ENCODE results near the gene UPF3B. TPM values are rescaled to one million over a fixed set of nuclear protein-coding genes. Genes with fewer than 3 reads are reported as not detected.

UPF3B gene
- total and polyA plus RNA-seq, 2 of the 4 experiments (the other 2 are of a cell fraction), result 0.54 to 6.0 TPM

GRCh38 chrX:119801253-119802221 is 51.2 kb downstream of the UPF3B start:
- Histone ChIP-seq H3K4me1 (ENCODE audit: control insufficient read depth, insufficient read depth, low read length) (no peaks in the 10 kb centered on the region), H3K4me2 (ENCODE audit: low read depth, low read length) (no peak overlapping the region), H3K23ac (ENCODE audit: low read depth, low read length) (no peak overlapping the region), H3K9me3 (ENCODE audit: control insufficient read depth, insufficient read depth, low read length) (no peaks in the 10 kb centered on the region), H2AK5ac (ENCODE audit: low read depth, low read length) (no peak overlapping the region), H2BK5ac (ENCODE audit: low read depth, low read length, poor library complexity, severe bottlenecking) (no peak overlapping the region), H3K18ac (ENCODE audit: low read depth, low read length) (no peak overlapping the region), H3K9ac (ENCODE audit: low read depth, low read length) (no peak overlapping the region), H3K4me3 (ENCODE audit: insufficient read depth, low read depth, low read length) (no peak overlapping the region), H4K91ac (ENCODE audit: insufficient read depth, low read depth, low read length) (no peak overlapping the region), H3K27me3 (ENCODE audit: control insufficient read depth, insufficient read depth, low read length) (no peaks in the 10 kb centered on the region), H2BK120ac (ENCODE audit: low read depth, low read length) (no peak overlapping the region), H2AFZ (replicated peaks; ENCODE audit: low read length, poor library complexity) (no peak overlapping the region), H3K9me1 (ENCODE audit: insufficient read depth, low read length) (no peaks in the 10 kb centered on the region), H4K20me1 (ENCODE audit: insufficient read depth, low read length) (no peaks in the 10 kb centered on the region), H3K56ac (ENCODE audit: extremely low read depth, insufficient read depth, low read length) (no peak overlapping the region), H4K5ac (ENCODE audit: low read depth, low read length) (no peak overlapping the region), H2BK20ac (ENCODE audit: low read depth, low read length) (no peak overlapping the region), H3K79me1 (ENCODE audit: low read depth in 1 of 2, low read length in 2 of 2) (no peaks in the 10 kb centered on the region), H3K36me3 (ENCODE audit: control insufficient read depth, insufficient read depth, low read length) (no peaks in the 10 kb centered on the region), H2AK9ac (replicated peaks; ENCODE audit: low read depth, low read length, poor library complexity) (no peak overlapping the region), H2BK15ac (ENCODE audit: low read depth, low read length) (no peak overlapping the region), H3K14ac (replicated peaks; ENCODE audit: low read depth, low read length) (no peak overlapping the region), H3K27ac (ENCODE audit: insufficient read depth, low read length) (no peak overlapping the region), H4K8ac (ENCODE audit: low read depth in 2 of 2, low read length in 2 of 2) (no peak overlapping the region), H3K4ac (ENCODE audit: low read depth, low read length) (no peak overlapping the region)
- dilution Hi-C loops (cut with HindIII; ENCODE audit: low sequenced_read_pairs, unreplicated experiment) (no loop called here), in situ Hi-C loops (cut with MboI; ENCODE audit: low sequenced_read_pairs) (no loop called here), intact Hi-C loops (cut with micrococcal nuclease) (no loop called here)
- BruUV-seq (replicated peaks), result no TSS peak
- no peak for TF ChIP-seq FOS (IDR thresholded peaks at IDR 0.05; ENCODE audit: low read depth, low read length)
- TF ChIP-seq, protein P1, sequence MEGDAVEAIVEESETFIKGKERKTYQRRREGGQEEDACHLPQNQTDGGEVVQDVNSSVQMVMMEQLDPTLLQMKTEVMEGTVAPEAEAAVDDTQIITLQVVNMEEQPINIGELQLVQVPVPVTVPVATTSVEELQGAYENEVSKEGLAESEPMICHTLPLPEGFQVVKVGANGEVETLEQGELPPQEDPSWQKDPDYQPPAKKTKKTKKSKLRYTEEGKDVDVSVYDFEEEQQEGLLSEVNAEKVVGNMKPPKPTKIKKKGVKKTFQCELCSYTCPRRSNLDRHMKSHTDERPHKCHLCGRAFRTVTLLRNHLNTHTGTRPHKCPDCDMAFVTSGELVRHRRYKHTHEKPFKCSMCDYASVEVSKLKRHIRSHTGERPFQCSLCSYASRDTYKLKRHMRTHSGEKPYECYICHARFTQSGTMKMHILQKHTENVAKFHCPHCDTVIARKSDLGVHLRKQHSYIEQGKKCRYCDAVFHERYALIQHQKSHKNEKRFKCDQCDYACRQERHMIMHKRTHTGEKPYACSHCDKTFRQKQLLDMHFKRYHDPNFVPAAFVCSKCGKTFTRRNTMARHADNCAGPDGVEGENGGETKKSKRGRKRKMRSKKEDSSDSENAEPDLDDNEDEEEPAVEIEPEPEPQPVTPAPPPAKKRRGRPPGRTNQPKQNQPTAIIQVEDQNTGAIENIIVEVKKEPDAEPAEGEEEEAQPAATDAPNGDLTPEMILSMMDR (conservative IDR thresholded peaks at IDR 0.05; ENCODE audit: low read depth, low read length), result no peak
- TF ChIP-seq RCOR1 (IDR thresholded peaks at IDR 0.05; ENCODE audit: insufficient replicate concordance, low read length), result no peak
- no peak for TF ChIP-seq NFE2L2 (IDR thresholded peaks at IDR 0.05; ENCODE audit: low read depth, low read length)
- no peak for TF ChIP-seq CEBPB (IDR thresholded peaks at IDR 0.05; ENCODE audit: low read depth, low read length)
- TF ChIP-seq SMC3 (IDR thresholded peaks at IDR 0.05; ENCODE audit: low read depth, low read length), result no peak
- TF ChIP-seq ELK1 (IDR thresholded peaks at IDR 0.05; ENCODE audit: borderline replicate concordance, low read depth, low read length), result no peak
- no peak for TF ChIP-seq POLR2A (IDR thresholded peaks at IDR 0.05; ENCODE audit: low read depth, low read length)
- no peak for TF ChIP-seq MAFK (IDR thresholded peaks at IDR 0.05; ENCODE audit: low read depth, low read length)
- TF ChIP-seq MXI1 (IDR thresholded peaks at IDR 0.05; ENCODE audit: borderline replicate concordance, low read depth, low read length), result no peak
- TF ChIP-seq USF2 (IDR thresholded peaks at IDR 0.05; ENCODE audit: low read depth, low read length), result no peak
- 52% methylated on average over 2 of the region's 2 CpGs; no CpG with 5 or more reads in 1 of the 2 experiments for WGBS, 2 experiments (ENCODE audit: extremely low coverage in 2 of 2, insufficient read length in 1 of 2)
- POLR2A ChIA-PET (ENCODE audit: unreplicated experiment), result interaction anchor here (0.8 kb wide), 1 partner anchor 10 kb away, joined by 6 read pairs; the partner anchor contains the start of gene RPL39
- DNase-seq (no peak), ATAC-seq (ENCODE audit: low read depth) (no peak)
- CTCF ChIA-PET, result interaction anchor here (0.6 to 1.0 kb wide), 2 partner anchors 20 to 1032 kb away, joined by 3 read pairs; no protein-coding TSS in a partner anchor

All from IMR-90 (cell line).